ENCODE data around the gene EFNA4.

EFNA4 gene

DNA sequence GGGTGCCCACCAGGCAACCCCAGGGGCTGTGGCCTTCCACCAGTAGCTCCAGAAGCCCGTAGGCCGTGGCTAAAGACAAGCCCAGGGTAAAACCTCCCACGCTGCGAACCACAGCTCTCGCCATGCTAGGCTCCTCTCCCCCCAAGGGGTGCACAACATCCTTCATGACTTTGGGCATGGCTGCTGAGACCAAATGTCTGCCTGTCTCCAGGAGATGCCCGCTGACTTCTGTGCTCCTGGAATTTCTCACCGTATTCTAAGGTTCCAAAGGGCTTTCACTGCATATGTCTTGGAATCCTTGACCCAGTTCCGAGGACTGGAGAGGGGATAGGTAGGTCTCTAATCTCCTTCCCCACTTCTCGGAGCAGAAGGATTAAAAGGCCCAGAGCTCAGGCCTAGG, 30.0 kb upstream of the EFNA4 start, which contains the start of the genes DCST1 and DCST2:
Gene DCST1, plus strand, starts transcription at position 301 of the 400 bp plus-strand sequence. CDS start 213 bp downstream, outside the sequence.
Gene DCST2, minus strand, starts transcription at position 258 of the 400 bp plus-strand sequence. Its CDS starts 80 bp downstream, at position 178.
- no peak for DNase-seq (ENCODE audit: low read depth in 2 of 2)

- DNase-seq (ENCODE audit: low read depth in 2 of 2) = no peak
Observed at GRCh38 chr1:155034318-155035208, 29.0 kb upstream of the EFNA4 start.

DNA sequence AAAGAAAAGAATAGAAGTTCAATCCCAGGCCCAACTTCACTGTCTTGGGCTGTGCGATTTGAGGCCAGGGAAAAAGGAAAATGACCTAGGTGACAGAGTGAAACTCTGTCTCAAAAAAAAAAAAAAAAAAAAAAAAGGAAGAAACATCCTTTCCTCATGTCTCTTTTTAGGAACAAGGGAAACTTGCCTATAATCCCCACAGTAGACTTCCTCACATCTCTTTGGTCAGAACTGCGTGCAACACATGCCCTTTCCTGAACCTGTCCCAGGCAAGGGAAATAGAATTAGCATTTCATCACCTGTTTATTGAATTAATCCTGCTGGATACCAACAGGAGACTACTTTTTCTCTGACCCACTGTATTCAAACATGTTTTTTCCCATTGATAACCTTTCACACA, 27.6 kb upstream of the EFNA4 start:
- DNase-seq (ENCODE audit: low read depth in 2 of 2) = no peak

- DNase-seq (ENCODE audit: low read depth in 2 of 2) = no peak
Observed at GRCh38 chr1:155037043-155037442, 26.5 kb upstream of the EFNA4 start.

DNA sequence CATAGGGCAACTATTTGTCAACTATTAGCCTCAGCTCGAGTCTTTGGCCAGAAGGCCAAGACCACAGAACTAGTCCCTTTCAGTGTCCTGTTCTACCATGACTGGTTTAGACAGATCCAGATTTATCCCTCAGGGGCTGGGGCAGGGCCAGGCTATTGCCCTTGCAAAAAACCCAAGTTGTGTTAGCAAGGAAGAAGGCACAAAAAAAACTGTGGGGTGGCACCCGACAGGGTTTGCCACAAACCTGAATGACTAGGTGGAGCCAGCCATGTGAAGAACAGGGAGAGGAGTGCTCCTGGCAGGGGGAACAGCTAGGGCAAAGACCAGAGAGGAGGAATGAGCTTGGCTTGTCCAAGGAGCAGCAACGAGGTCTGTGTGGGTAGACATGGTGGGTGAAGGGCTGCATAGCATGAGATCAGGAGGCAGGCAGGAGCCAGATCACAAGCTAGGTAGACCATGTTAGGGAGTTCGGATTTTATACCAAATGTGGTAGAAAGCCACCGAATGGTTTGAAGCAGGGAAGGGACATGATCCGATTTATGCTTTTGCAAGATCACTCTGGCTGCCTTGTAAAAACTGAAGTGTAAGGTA, 25.6 kb upstream of the EFNA4 start:
- DNase-seq (ENCODE audit: low read depth in 2 of 2) = no peak

DNA sequence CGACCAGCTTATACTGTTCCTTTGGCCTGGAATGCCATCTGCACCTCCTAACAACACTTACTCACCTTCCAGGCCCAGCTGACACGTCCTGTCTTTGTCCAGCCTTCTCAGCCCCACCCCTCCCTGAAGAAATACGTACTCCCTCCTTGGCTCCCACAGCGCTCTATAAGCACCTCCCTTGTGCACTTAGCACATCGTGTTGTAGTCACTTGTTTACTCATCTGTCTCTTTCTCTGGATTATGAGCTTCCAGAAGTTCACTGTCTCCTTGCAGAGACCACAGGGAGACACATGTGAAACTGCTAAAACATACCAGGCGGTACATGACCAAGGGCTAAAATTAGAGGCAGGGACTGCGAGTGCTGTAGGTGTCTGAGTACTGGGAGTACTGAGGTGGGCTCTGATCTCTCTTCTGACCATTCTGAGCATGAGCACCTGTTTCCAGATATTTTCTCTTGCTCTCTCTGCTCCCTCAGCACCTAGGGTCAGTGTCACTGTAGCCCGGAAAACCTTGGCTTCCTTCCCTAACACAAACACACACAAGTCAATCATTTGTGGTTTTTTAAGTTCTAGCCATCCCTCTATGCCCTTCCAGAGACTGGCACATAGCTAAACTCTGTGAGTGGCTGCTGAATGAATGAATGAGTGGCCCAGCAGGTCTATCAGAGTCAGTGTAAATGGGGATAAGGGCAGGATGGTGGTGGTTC, 24.8 kb upstream of the EFNA4 start:
- no peak for DNase-seq (ENCODE audit: low read depth in 2 of 2)

DNA sequence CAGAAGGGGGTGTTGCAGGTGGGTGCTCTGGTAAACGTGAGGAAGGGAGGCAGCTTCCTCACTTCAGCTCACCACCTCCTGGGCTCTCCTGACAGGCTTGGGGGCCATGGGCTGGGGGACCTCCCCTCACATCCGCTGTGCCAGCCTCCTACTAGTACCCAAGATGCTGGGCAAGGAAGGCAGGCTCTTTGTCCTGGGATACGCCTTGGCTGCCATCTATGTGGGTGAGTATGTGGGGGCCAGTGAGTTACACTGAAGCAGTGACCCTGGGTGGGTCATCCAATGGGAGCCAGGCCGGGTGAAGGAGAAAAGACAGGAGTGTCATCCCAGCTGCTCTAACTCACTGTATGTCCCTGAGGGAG, 24.3 kb upstream of the EFNA4 start:
- DNase-seq (ENCODE audit: low read depth in 2 of 2) = no peak

DNA sequence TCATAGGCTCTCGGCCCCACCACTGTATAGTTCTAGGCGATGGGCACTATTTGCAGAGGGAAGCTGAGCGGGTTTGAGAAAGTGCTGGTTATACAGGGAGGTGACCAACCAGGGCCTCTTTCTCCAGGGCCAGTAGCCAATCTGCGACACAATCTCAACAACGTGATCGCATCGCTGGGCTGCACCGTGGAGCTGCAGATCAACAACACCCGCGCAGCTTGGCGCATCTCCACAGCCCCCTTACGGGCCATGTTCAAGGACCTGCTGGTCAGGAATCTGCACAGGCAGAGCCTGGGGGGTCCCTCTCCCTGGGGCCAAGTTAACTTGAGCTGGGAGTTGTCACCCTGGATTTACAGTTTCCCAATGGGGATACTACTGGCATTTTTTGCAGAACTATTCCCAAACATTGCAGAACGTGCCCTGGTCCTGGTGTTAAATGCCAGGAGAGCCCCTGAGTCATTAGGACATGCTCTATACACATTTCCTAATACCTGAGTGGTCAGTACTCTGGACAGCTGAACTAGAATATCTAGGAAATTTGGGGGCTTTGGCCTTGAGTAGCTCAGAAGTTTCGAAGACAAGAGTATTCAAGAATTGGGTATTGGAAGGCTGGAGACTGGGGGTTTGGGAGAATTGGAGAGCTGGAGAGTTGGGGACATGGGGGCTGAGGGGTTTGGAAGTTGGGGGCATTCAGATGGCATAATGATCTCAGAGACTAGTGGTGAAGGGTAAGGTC, 23.0 kb upstream of the EFNA4 start:
- no peak for DNase-seq (ENCODE audit: low read depth in 2 of 2)

DNA sequence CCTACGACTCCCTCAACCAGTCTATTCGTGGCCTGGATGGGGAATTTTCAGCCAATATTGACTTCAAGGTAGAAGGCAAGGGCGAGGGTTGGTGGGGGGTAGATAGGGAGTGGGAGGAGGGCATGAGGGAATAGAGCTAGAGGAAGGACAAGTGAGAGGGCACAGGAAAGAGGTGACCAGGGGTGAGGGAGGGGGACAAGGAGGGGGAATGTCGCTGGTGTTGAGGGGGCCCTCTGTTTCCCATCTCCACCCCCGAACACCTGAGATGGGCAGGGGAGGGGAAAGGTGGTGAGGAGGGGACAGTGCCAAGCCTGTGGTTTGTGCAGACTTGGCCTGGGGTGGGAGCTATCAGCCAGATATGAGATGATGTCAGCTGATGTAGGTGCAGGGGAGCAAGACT, 20.8 kb upstream of the EFNA4 start:
- DNase-seq (ENCODE audit: low read depth in 2 of 2) = no peak

DNA sequence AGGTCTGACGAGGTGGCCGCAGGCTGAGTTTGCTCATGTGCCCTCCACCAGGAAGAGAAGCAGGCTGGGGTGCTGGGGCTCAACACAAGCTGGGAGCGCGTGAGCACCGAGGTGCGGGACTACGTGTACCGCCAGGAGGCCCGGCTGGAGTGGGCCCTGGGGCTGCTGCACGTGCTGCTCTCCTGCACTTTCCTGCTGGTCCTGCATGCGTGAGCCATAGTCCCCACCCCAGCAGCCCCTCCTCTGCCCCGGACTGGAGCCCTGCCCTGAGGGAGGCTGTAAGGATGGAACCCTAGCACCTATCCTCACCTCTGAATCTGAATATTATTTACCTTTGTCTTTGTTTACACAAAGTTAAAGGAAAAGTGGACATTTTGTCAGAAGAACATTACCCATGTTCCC, 20.2 kb upstream of the EFNA4 start:
- no peak for DNase-seq (ENCODE audit: low read depth in 2 of 2)

- DNase-seq (ENCODE audit: low read depth in 2 of 2) = no peak
Observed at GRCh38 chr1:155043793-155044192, 19.7 kb upstream of the EFNA4 start.

DNA sequence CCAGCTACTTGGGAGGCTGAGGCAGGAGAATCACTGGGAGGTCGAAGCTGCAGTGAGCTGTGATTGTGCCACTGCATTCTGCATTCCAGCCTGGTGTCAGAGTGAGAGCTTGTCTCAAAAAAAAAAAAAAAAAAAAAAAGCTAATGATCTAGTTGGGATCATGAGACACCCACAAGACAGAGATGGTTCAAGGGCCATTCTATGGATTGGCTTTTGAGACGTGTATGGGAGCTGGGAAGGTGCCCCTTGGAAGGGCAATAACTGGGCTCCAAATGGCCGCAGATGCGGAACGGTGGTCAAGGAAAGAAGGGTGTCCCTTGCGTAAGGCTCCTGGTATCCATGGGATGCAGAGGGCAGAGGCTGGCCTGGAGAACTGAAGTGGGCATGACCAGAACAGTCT, 19.2 kb upstream of the EFNA4 start:
- no peak for DNase-seq (ENCODE audit: low read depth in 2 of 2)

GRCh38 chr1:155044812-155045657, 18.5 kb upstream of the EFNA4 start:
- DNase-seq (ENCODE audit: low read depth in 2 of 2) = peak in 1 of 2 donors; percentile 25

GRCh38 chr1:155048449-155049334, 14.8 kb upstream of the EFNA4 start:
- no peak for DNase-seq (ENCODE audit: low read depth in 2 of 2)

GRCh38 chr1:155049651-155050559, 13.6 kb upstream of the EFNA4 start:
- no peak for DNase-seq (ENCODE audit: low read depth in 2 of 2)

DNA sequence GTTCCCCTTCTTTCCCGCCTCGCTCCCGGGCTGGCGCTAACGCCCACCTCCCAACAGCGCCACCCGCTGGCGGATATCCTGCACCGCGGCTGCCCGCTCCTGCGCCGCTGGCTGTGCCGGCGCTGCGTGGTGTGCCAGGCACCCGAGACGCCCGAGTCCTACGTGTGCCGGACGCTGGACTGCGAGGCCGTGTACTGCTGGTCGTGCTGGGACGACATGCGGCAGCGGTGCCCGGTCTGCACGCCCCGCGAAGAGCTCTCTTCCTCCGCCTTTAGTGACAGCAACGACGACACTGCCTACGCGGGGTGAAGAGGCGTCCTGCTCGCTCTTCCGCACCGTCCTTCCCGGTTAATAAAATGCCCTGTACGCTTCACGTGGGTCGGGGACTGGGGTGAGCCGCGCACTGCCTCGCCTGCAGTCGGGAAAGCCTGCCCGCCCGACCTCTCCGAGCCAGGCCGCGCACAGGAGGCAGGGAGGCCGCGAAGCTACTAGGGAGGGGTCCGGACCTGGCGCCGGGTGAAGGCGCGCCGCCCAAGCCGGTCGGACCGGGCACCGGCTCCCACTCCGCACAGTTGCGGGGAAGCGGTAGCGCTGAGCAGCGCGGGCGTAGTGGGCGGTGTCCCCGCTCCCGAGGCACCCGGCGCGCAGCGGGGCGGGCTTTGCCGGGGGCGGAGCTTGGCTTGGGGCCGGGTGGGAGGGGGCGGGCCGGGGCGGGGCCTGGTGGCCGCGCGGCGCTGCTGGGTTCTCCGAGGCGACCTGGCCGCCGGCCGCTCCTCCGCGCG, 12.8 kb upstream of the EFNA4 start, which contains the start of gene ADAM15:
Gene ADAM15, plus strand, starts transcription at position 757 of the 782 bp plus-strand sequence. CDS start 71 bp downstream, outside the sequence.
- peak; percentile 41 to 64 for DNase-seq (ENCODE audit: low read depth in 2 of 2)

DNA sequence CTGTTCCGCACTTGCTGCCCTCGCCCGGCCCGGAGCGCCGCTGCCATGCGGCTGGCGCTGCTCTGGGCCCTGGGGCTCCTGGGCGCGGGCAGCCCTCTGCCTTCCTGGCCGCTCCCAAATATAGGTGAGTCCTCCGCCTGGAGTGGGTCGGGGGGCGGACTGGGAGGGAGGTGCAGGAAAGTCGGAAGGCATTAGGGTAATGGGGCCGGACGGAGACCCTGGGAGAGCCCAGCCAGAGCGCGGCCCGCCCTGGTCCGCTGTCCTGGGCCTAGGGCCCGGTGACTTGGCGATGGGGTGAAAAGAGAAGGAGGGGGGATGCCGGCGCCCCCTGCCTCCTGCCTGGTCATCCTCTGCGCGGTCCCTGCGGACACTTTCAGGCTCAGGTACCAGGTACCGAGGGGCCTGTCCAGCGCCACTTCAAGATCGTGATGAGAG, 12.2 kb upstream of the EFNA4 start:
- no peak for DNase-seq (ENCODE audit: low read depth in 2 of 2)
